Left forelimb (tissue), 1 donor: Measurements from ENCODE around the gene FOXO1.

ENCODE experiments used
- DNase-seq: peaks from one replicate; pipeline ENCODE4 v3.0.0-alpha.2; 2018; ENCODE audit warnings: low spot score

The FOXO1 gene

GRCh38 chr13:40580566-40581276 is 85.7 kb downstream of the FOXO1 start:
- DNase-seq = no peak

DNA sequence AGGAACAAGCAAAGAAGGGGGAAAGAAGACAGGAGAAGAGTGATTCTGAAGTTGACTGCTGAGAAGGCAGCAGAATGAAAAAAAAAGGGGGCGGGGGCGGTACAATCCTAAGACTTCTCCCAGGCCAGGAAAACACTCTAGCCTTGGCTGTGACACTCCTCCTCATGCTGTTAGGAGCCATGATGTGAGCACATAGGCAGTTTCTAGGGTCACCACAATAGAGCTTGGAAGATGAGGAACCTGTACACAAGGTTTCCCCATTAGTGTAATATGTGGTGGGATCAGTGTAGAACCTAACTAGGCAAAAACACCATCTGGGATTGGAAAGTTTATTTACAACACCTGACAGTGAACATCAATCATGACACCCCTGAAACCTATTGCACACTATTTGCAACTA is 86.9 kb downstream of the FOXO1 start:
- no peak for DNase-seq

DNA sequence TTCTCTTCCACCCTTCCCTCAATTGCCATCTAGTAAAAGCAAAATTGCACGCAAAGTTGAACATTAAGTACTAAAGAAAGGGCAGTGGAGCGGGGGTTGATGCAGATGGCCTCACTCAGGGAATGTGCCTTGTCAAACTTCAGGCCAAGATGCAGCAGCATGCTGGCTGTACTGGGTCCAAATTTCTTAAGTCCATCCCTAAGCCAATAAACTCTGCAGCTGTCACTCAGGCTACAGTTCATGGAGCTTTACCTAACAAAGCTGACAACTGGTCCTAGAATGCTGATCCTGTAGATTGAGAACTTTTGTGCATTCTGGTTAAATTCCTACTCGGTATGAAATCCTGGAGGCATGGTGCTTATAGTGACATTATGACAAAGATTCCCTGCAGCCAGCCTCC is 88.4 kb downstream of the FOXO1 start:
- DNase-seq = no peak

- no peak for DNase-seq
These were observed 90.1 kb downstream of the FOXO1 start for GRCh38 chr13:40576369-40576768.

GRCh38 chr13:40572961-40573360 is 93.5 kb downstream of the FOXO1 start:
- DNase-seq = no peak

GRCh38 chr13:40571338-40571963 is 95.0 kb downstream of the FOXO1 start:
- DNase-seq = no peak

DNA sequence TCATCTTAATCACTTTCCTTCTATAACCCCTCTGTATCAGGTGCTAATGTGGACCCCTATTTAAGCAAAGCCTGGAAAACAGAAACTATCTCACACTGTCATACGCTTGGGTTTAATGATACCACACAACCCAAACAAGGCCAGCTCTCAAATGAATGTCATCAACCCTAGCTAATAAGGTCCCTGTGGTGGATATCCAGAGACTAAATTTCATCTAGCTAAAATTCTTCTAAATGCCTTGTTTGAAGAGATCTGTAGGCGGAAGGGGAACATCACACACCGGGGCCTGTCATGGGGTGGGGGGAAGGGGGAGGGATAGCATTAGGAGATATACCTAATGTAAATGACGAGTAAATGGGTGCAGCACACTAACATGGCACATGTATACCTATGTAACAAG is 95.5 kb downstream of the FOXO1 start:
- DNase-seq = no peak

- DNase-seq = no peak
These were observed 97.5 kb downstream of the FOXO1 start for GRCh38 chr13:40569024-40569350.

DNA sequence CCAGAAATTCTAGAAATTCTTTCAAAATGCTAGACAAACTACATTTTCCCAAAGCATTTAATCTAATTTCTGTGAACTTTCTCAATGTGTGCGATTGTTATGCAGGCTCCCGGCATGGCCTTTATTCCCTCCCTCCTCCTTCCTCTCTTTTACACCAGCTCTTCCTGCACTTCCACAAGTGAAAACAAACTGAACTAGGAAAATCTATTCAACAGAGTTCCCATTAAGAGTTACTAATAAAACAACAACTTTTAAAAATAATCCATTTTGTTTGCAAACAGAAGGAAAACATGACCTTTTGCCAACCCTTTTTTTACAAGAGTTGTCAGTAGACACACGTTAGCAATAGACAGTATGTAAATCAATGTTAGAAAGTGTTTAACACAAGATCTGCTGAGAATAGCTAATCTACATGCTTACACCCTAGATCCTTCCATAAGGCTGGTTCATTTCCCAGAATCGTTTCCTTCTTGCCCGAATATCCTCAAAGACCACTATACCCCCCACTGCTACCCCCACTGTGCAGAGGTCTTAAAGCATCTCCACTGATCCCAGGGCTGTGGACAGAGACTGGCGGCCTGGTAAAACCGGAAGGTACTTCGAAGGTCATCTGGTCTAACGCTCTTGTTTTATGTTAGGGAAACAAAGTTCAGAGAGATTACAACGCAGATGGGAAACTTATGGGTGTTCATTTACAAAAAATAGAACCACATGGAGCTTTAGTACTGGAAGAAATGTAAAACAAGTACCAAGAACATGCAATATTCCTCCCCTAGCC is 98.0 kb downstream of the FOXO1 start:
- DNase-seq = no peak

DNA sequence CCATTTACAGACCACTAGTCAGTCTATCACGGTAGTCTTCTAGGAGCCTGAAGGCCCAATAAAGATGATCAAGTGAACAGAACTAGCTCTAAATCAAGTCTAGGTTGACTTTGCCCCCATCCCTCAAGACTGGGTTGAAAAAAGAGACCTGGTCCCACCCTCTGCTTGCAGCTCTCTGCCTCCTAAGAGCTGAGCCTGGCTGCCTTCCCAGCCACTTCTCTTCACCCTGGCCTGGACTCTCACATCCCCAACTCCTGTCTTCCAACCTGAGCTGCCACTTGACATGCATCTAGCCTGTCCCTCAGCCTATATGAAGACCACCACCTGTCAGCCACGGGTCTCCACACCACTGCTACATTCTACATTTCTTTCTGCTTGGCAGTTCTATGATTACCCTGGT is 99.6 kb downstream of the FOXO1 start:
- DNase-seq = no peak

GRCh38 chr13:40565282-40566148 is 100.9 kb downstream of the FOXO1 start:
- no peak for DNase-seq

GRCh38 chr13:40564342-40565001 is 102.0 kb downstream of the FOXO1 start:
- DNase-seq = no peak

DNA sequence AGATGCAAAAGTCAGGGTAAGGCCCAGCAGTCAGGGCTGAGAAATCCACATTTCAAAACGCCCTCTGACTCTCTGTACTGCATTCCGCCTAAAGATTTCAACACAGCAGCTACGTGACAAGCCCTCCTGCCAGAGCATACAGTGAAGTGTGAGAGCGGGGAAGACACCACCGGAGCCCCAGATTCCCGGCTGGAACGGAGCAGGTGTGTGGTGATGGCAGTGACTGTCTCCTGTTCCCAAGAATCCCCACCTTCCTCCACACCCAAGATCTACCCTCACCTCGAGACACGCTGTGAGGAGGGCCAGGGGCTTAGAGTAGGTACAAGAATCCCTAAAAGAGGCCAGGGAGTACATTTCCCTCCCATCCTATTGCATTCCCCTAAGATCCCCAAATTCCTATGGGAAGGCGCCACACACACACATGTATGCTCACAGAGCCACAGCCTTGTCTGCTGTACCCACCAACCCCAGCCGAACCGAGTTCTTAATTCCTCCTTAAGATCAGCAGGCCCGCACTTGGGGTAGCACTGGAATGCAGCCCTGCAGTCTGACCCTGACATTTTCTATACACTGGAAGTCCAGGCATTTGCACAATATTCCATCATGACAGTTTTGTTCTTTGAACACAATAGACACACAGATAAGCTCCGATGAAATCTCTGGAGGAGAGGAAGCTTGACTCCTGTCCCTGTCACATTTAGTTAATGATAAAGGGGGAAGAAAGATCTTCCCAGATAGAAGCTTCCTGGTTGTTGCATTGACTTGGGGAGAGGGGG is 102.9 kb downstream of the FOXO1 start:
- no peak for DNase-seq

DNA sequence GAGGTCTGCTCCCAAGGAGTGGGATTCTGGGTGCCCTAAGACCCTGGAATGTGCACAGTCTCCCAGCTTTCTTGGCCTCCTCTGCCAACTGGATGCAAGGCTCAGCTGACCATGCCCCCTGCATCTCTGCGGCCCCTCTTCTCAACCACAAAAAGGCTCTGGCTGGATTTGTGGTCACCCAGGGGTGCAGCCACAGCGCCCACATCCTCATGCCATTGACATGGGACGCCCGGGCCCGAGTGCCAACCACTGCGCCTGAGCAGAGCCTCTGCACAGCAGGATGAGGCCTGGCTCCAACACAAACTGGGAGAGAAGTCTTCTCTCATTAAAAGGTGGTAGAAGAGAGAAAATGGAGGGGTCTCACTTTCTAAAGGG is 103.5 kb downstream of the FOXO1 start:
- no peak for DNase-seq

DNA sequence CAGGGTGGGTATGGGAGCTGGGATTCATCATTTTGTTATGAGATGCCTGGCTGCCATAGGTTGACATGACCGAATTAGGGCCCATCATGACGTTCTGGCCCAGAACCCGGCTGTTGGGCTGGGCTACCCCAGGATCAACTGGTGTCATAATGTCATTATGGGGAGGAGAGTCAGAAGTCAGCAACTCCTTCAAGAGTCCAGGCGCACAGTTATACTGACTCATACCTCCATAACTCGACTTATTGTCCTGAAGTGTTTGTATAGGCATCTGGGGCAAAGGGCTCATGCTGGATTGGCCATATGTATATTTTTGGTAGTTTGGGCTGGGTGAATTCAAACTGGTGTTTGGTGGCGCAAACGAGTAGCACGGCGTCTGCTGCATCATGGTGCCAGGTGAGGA is 106.5 kb downstream of the FOXO1 start:
- DNase-seq = no peak

- no peak for DNase-seq
These were observed 107.8 kb downstream of the FOXO1 start for GRCh38 chr13:40558656-40559055.

GRCh38 chr13:40556453-40556852 is 110.0 kb downstream of the FOXO1 start:
- DNase-seq = no peak

- DNase-seq = no peak
These were observed 113.1 kb downstream of the FOXO1 start for GRCh38 chr13:40553356-40553755.

DNA sequence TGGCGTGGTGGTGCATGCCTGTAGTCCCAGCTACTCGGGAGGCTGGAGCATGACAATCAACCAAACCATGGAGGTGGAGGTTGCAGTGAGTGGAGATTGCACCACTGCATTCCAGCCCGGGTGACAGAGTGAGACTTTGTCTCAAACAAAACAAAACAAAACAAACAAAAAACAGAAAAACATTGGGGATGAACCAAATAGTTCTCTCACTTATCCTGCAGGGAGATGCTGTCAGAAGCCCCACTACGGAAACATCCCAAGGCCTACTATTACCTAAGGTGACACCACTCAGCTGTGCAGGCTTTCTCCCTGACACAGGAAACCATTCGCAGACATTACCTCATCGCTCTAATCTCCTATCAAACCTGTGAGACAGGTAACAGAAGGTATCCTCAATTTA is 113.5 kb downstream of the FOXO1 start:
- no peak for DNase-seq

- no peak for DNase-seq
These were observed 116.3 kb downstream of the FOXO1 start for GRCh38 chr13:40550130-40550529.

DNA sequence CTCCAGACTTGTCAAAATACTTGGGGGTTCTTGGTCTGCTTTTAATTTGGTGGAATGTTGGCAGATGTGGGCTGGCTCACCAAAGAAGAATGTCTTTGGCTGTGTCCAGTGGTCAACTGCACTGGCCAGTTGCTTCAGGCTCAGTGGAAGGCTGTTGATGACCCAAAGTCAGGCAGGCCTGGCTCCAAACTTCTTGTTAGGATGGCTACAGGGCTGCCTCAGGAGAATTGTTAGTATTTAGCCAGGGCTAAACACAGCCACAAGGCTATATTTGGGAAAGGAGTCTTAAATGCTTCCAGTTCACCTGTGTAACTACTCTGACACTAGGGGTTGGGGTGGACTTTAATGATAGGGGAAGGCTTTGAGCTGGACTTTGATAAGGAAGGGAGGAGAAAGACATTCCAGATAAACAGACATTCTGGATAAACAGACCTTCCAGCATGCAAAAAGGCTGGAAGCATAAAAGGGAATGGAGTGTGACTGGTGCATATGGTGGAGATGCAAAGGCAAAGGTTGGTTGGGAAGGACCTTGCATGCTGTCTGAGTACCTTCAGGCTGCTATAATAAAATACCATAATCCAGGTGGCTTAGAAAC is 116.8 kb downstream of the FOXO1 start:
- DNase-seq = no peak
